Fibroblast of skin of left biceps (primary cell): ENCODE measurements around the gene MARS2.
"Not testable (repeated sequence)": the region's sequence is repeated elsewhere in the genome, so short reads cannot be mapped to it uniquely, and the experiment has no call there.

Experiments
- DNase-seq, 2 experiments: peaks; one replicate each; pipeline ENCODE4 v3.0.0-alpha.2; 2013; ENCODE audit warnings: low read depth in 2 of 2

The MARS2 gene

DNA sequence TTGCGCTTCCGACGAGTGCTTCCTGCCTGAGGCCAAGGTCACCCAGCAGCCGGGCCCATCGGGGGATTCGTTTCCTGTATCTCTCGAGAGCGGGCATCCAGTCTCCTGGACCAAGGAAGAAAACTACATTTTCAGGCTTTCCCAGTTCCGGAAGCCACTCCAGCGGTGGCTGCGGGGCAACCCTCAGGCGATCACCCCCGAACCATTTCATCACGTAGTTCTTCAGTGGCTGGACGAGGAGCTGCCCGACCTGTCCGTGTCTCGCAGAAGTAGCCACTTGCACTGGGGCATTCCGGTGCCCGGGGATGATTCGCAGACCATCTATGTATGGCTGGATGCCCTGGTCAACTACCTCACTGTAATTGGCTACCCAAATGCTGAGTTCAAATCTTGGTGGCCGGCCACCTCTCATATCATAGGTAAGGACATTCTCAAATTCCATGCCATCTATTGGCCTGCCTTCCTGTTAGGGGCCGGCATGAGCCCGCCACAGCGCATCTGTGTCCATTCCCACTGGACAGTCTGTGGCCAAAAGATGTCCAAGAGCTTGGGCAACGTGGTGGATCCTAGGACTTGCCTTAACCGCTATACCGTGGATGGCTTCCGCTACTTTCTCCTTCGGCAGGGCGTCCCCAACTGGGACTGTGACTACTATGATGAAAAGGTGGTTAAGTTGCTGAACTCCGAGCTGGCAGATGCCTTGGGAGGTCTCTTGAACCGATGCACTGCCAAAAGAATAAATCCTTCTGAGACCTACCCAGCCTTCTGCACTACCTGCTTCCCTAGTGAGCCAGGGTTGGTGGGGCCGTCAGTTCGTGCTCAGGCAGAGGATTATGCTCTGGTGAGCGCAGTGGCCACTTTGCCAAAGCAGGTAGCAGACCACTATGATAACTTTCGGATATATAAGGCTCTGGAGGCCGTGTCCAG, 1.0 kb downstream of the MARS2 start:
- DNase-seq = no peak

DNA sequence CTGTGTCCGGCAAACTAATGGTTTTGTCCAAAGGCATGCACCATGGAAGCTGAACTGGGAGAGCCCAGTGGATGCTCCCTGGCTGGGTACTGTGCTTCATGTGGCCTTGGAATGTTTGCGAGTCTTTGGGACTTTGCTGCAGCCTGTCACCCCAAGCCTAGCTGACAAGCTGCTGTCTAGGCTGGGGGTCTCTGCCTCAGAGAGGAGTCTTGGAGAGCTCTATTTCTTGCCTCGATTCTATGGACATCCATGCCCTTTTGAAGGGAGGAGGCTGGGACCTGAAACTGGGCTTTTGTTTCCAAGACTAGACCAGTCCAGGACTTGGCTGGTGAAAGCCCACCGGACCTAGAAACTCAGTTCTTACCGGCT, 1.7 kb downstream of the MARS2 start:
- DNase-seq = no peak

DNA sequence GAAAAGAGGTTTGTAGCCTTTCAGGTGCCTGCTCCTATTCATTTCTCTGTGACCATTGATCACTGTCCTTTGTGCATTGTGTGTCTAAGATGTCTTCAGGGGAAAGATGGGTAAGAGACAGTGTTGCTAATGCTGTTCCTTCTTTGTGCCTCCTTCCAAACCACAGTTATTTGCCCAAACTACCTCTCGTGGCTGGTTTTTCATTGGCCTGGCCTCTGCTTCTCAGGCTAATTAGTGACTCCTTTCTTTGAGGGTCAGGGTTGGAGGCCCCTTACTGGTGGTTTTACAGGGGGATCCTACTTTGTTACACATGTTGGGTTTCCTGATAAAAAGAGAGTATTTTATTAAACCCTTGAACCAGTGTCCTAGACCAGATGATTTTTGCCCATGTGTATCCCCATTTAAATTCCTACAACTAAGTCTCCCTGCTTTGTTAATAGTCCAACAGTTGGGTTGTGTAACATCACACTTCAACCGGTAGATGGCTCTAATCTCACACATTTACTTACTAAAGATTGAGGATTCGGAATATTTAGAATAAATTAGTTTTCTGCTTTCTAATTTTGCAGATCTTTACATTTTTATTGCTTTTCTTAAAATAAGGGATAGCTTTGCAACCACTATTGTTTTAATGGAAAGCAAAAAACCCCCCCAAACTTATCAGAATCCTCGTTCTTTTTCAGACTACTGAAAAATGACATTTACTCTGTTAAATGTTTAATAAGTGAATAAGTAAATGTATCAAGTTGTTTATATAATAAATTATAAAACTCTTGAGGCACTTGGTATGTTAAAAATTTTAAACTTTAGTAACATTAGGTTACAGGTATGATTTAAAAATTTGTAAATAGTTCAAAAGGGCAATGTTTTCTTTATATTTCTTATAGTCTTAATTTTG, 2.4 kb downstream of the MARS2 start:
- no peak for DNase-seq

DNA sequence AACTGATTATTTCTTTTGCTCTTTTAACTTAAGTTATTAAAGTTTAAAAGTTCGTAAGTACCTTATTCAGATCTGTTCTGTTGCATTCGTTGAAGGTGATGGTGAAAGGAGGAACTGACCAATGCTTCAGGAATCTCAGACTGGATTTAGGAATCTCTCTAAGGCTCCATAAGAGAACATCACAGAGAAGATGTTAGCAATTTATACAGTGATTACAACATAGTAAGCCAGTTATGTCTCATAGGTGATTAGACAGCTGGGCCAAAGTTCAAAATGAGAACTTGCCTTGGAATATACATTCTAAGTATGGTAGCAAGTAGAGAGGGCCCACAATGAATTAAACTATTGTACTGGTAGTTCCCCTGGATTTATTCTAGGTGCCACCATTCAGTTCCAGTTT, 3.2 kb downstream of the MARS2 start:
- DNase-seq = peak; percentile 42 to 52

DNA sequence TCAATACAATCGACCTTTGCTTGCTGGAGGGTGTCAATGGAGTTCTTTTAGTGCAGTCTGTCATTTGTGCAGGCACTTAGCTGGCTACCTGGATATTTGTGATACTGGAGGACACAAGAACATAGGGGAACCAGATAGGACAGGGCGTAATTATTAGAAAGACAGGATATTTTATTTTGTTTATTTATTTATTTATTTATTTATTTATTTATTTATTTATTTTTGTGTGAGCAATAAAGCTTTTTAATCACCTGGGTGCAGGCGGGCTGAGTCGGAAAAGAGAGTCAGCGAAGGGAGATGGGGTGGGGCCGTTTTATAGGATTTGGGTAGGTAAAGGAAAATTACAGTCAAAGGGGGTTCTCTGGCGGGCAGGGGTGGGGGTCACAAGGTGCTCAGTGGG, 4.0 kb downstream of the MARS2 start:
- DNase-seq = not testable (repeated sequence)

DNA sequence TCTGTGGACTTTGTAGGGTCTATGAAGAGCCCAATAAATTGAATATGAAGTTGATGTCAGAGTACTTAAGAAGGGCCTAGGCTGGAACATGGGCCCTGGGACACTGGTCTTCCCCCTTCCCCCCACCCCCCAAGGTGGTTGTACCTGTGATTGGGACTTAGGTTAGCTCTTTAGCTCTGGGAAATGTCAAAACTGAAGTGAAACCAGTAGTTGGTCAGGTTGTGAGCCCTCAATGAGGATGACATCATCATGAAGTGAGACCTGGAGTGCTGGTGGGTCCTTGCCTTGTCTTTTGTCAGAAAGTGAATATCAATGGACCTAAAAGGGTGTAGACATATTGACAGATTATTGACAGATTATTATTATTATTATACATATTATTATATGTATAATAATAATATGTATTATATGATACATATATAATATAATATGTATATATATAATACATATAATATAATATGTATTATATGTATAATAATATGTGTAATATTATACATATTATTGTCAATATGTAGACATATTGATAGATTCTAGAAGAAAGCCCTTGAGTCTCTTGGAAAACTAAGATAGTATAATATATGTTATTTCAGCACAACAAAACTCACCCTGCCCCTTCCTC, 5.4 kb downstream of the MARS2 start:
- DNase-seq = no peak

DNA sequence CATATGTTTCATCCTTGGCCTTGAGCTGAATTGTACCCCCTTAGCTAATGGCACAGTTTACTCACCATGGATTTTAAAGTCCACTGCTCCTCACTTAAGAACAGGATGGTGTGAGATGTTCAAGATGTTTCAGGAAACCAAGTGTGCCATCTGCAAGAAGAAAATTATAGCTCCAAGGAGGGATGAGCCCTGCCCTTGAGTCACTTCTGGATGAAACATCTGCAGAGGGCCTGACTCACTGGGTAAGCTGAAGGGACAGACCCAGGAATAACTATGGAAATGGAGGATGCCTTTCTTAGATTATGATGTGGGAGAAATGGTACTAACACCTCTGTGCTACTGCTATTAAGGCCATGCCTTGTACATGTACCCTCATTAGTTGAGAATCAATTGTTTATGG, 6.4 kb downstream of the MARS2 start:
- DNase-seq = no peak

DNA sequence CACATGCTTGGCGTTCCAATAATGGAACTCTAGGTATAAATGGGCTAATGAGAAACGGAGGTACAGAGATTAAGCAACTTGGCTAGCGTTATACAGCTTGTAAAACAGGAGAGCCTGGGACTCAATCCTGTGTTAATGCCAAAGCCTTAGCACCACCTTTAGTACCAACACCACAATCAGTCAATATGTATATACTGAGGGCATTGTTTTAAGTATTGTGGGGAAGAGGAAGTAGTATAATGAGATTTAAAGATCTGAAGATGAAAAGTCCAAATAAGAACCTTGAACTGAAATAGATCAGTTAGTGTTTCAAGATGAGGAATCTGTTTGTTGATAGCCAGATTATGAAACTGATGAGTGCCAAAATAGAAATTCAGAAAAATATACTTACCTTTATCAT, 8.1 kb downstream of the MARS2 start:
- no peak for DNase-seq

DNA sequence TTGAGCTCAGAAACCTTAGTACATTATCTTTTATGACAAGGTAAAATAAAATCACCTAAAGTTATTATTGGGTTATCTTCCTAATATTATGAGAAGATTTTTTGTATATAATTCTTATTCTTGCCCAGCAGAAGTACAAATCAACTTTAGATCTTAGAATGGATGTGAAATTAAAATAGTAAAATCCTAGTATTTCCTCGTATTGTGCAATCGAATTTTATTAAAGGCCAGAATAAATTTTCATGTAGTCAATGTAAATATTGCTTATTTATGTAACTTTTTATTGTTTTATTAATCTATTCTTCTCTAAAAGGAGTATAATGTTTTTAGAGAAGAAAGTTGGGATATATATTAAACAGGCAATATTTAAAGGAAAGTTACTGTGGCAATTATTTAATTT, 12.7 kb downstream of the MARS2 start:
- no peak for DNase-seq

DNA sequence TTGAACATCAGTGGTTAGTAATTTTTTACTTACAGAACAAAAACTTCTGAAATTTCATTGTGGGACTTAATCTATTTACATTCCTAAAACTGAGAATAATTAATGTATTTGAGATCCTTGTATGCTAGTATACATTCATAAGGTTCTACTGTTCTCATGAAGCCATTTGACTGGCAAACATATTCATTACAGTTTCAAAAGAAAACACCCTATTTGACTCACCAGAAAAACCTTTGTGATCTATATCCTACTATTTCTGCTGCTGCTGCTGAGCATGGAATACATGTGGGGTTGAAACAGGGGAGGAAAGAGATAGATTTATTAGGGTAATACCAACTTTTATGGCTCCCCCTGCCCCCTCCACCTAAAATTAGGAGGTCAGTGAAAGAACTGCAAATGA, 21.8 kb downstream of the MARS2 start:
- no peak for DNase-seq

DNA sequence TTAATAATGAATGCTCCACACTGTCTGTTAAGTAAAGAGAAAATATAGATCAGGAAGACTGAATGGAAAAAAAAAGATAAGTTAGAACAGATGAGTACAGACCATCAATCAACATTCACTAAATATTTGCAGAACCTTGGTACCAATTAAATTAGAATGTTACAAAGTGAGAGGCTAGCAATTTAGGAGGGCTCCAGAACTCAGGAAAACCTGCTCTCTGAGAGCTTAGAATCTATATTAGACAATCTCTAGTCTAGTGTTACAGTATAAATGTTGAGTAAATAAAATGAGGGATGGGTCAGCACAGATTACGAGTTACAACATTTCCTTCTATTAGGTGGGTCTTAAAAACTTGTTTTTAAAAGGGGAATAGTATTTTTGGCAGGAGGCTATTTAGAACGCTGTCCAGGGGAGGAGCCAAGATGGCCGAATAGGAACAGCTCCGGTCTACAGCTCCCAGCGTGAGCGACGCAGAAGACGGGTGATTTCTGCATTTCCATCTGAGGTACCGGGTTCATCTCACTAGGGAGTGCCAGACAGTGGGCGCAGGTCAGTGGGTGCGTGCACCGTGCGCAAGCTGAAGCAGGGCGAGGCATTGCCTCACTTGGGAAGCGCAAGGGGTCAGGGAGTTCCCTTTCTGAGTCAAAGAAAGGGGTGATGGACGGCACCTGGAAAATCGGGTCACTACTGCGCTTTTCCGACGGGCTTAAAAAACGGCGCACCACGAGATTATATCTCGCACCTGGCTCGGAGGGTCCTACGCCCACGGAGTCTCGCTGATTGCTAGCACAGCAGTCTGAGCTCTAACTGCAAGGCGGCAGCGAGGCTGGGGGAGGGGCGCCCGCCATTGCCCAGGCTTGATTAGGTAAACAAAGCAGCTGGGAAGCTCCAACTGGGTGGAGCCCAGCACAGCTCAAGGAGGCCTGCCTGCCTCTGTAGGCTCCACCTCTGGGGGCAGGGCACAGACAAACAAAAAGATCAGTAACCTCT, 23.7 kb downstream of the MARS2 start:
- not testable (repeated sequence) for DNase-seq

DNA sequence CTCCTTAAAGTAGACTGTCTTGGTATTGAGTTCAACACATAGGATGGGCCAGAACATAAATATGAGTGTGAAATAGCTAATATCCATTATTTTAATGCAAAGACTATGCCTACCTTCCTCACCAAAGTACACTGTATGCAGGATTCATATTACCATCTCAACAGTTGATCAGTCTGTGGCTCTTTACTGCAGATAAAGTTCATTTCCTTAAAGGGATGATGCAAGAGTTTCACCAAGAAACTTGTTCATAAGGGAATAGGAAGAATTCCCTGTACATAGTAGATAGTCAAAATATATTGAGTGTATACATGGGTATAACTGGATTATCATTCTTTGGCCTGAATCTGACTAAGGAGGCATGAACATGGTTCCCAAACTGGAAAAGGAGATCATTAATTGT, 35.0 kb downstream of the MARS2 start:
- no peak for DNase-seq
